ENCODE data around the gene PRTFDC1.

PRTFDC1 gene

GRCh38 chr10:24992512-24993133 is 40.2 kb upstream of the PRTFDC1 start:
- TF ChIP-seq TAF1 (IDR thresholded peaks at IDR 0.05; ENCODE audit: borderline replicate concordance, insufficient read depth, low read length) (no peak), SIN3A (IDR thresholded peaks at IDR 0.05; ENCODE audit: borderline replicate concordance, insufficient read depth, low read length) (no peak), POLR2AphosphoS5 (IDR thresholded peaks at IDR 0.05; ENCODE audit: low read depth, low read length) (no peak), FOXP2 (optimal IDR thresholded peaks at IDR 0.05; ENCODE audit: borderline replicate concordance, extremely low read depth, extremely low read length, insufficient read depth) (no peak), REST (IDR thresholded peaks at IDR 0.05; ENCODE audit: insufficient read depth in 1 of 2, low read depth in 2 of 2, low read length in 2 of 2) (no peak)

GRCh38 chr10:24991298-24991697 is 38.9 kb upstream of the PRTFDC1 start:
- TF ChIP-seq FOXP2 (optimal IDR thresholded peaks at IDR 0.05; ENCODE audit: borderline replicate concordance, extremely low read depth, extremely low read length, insufficient read depth) (no peak), SIN3A (IDR thresholded peaks at IDR 0.05; ENCODE audit: borderline replicate concordance, insufficient read depth, low read length) (no peak), REST (IDR thresholded peaks at IDR 0.05; ENCODE audit: insufficient read depth in 1 of 2, low read depth in 2 of 2, low read length in 2 of 2) (no peak)

GRCh38 chr10:24989867-24990266 is 37.5 kb upstream of the PRTFDC1 start:
- no peak for TF ChIP-seq REST (IDR thresholded peaks at IDR 0.05; ENCODE audit: insufficient read depth in 1 of 2, low read depth in 2 of 2, low read length in 2 of 2)
- TF ChIP-seq POLR2AphosphoS5 (IDR thresholded peaks at IDR 0.05; ENCODE audit: low read depth, low read length), result no peak
- no peak for TF ChIP-seq FOXP2 (optimal IDR thresholded peaks at IDR 0.05; ENCODE audit: borderline replicate concordance, extremely low read depth, extremely low read length, insufficient read depth)
- TF ChIP-seq TAF1 (IDR thresholded peaks at IDR 0.05; ENCODE audit: borderline replicate concordance, insufficient read depth, low read length), result no peak
- no peak for TF ChIP-seq SIN3A (IDR thresholded peaks at IDR 0.05; ENCODE audit: borderline replicate concordance, insufficient read depth, low read length)

GRCh38 chr10:24988831-24989640 is 36.6 kb upstream of the PRTFDC1 start:
- no peak for TF ChIP-seq SIN3A (IDR thresholded peaks at IDR 0.05; ENCODE audit: borderline replicate concordance, insufficient read depth, low read length)
- TF ChIP-seq POLR2AphosphoS5 (IDR thresholded peaks at IDR 0.05; ENCODE audit: low read depth, low read length), result no peak
- no peak for TF ChIP-seq FOXP2 (optimal IDR thresholded peaks at IDR 0.05; ENCODE audit: borderline replicate concordance, extremely low read depth, extremely low read length, insufficient read depth)
- no peak for TF ChIP-seq REST (IDR thresholded peaks at IDR 0.05; ENCODE audit: insufficient read depth in 1 of 2, low read depth in 2 of 2, low read length in 2 of 2)
- no peak for TF ChIP-seq TAF1 (IDR thresholded peaks at IDR 0.05; ENCODE audit: borderline replicate concordance, insufficient read depth, low read length)
